IMR-90 (cell line): Measurements from ENCODE around the gene ANKIB1. TPM values are rescaled to one million over a fixed set of nuclear protein-coding genes. Genes with fewer than 3 reads are reported as not detected.

ENCODE experiments used
- ATAC-seq: fragments of 200-7000 bp; cut with Tn5 transposase; 2 replicates; pipeline ENCODE4 v1.9.1; 2020; ENCODE audit warnings: low read depth, mild to moderate bottlenecking, moderate library complexity
- BruUV-seq: library from RNA; stranded (reverse); fragments of 400-500 nt; replicated peaks from 2 replicates; lab custom pipeline; 2021; lab: Mats Ljungman, UMichigan
- CTCF ChIA-PET: fragments of 300-600 bp; formaldehyde crosslinking; extraction: SDS; loops from one replicate; lab custom pipeline; 2021; ENCODE audit warnings: antibody characterized with exemption; lab: Yijun Ruan, JAX
- POLR2A ChIA-PET: fragments of 300-600 bp; sonication (Branson Sonifier 250); formaldehyde crosslinking; loops from one replicate; lab custom pipeline; 2022; ENCODE audit warnings: antibody characterized with exemption; ENCODE audit not compliant: unreplicated experiment; lab: Charles Lee
- DNase-seq: peaks from one replicate; pipeline ENCODE4 v3.0.0; 2013
- H2AFZ ChIP-seq: replicated peaks from 2 replicates; pipeline ENCODE3; 2013; ENCODE audit warnings: low read length, mild to moderate bottlenecking; ENCODE audit not compliant: poor library complexity
- H2AK5ac ChIP-seq: 2 replicates; pipeline ENCODE4 v1.6.1; 2013; ENCODE audit warnings: low read depth, low read length, inconsistent platforms
- H2AK9ac ChIP-seq: replicated peaks from 2 replicates; pipeline ENCODE3; 2013; ENCODE audit warnings: mild to moderate bottlenecking, low read depth, low read length, moderate library complexity; ENCODE audit not compliant: poor library complexity
- H2BK120ac ChIP-seq: 2 replicates; pipeline ENCODE4 v1.6.1; 2013; ENCODE audit warnings: low read depth, low read length, inconsistent platforms
- H2BK15ac ChIP-seq: 3 replicates; pipeline ENCODE4 v1.6.1; 2013; ENCODE audit warnings: low read depth, low read length, inconsistent platforms
- H2BK20ac ChIP-seq: 2 replicates; pipeline ENCODE4 v1.6.1; 2013; ENCODE audit warnings: low read depth, mild to moderate bottlenecking, inconsistent platforms, low read length, moderate library complexity
- H2BK5ac ChIP-seq: 2 replicates; pipeline ENCODE4 v1.6.1; 2013; ENCODE audit warnings: mild to moderate bottlenecking, low read depth, low read length, inconsistent platforms; ENCODE audit not compliant: poor library complexity, severe bottlenecking
- H3K14ac ChIP-seq: replicated peaks from 2 replicates; pipeline ENCODE4 v1.6.1; 2013; ENCODE audit warnings: low read depth, low read length, inconsistent platforms
- H3K18ac ChIP-seq: 2 replicates; pipeline ENCODE4 v1.6.1; 2013; ENCODE audit warnings: low read depth, low read length, control low read depth
- H3K23ac ChIP-seq: 2 replicates; pipeline ENCODE4 v1.6.1; 2013; ENCODE audit warnings: low read depth, low read length, inconsistent platforms
- H3K27ac ChIP-seq: 2 replicates; pipeline ENCODE4 v1.5.1; 2013; ENCODE audit warnings: mild to moderate bottlenecking, control low read depth, low read length; ENCODE audit not compliant: insufficient read depth
- H3K27me3 ChIP-seq: 2 replicates; pipeline ENCODE4 v1.6.1; 2013; ENCODE audit warnings: low read length; ENCODE audit not compliant: control insufficient read depth, insufficient read depth
- H3K36me3 ChIP-seq: 2 replicates; pipeline ENCODE4 v1.6.1; 2013; ENCODE audit warnings: low read length, mixed read lengths; ENCODE audit not compliant: control insufficient read depth, insufficient read depth
- H3K4ac ChIP-seq: 2 replicates; pipeline ENCODE4 v1.6.1; 2013; ENCODE audit warnings: low read depth, low read length, inconsistent platforms
- H3K4me1 ChIP-seq: 2 replicates; pipeline ENCODE4 v1.6.1; 2013; ENCODE audit warnings: low read length, mixed read lengths; ENCODE audit not compliant: control insufficient read depth, insufficient read depth
- H3K4me2 ChIP-seq: 2 replicates; pipeline ENCODE4 v1.6.1; 2013; ENCODE audit warnings: low read depth, mild to moderate bottlenecking, control low read depth, low read length, moderate library complexity
- H3K4me3 ChIP-seq: 2 replicates; pipeline ENCODE4 v1.5.1; 2013; ENCODE audit warnings: low read depth, mild to moderate bottlenecking, control low read depth, low read length, moderate library complexity; ENCODE audit not compliant: insufficient read depth
- H3K56ac ChIP-seq: 2 replicates; pipeline ENCODE4 v1.6.1; 2013; ENCODE audit warnings: low read length, inconsistent platforms; ENCODE audit not compliant: insufficient read depth; ENCODE audit errors: extremely low read depth
- H3K79me1 ChIP-seq, 2 experiments: 2 replicates each; pipeline ENCODE4 v1.6.1; 2013; ENCODE audit warnings: low read length in 2 of 2, inconsistent platforms in 1 of 2, low read depth in 1 of 2
- H3K9ac ChIP-seq: 2 replicates; pipeline ENCODE4 v1.6.1; 2013; ENCODE audit warnings: low read depth, low read length, control low read depth
- H3K9me1 ChIP-seq: 2 replicates; pipeline ENCODE4 v1.6.1; 2013; ENCODE audit warnings: low read length, inconsistent platforms; ENCODE audit not compliant: insufficient read depth
- H3K9me3 ChIP-seq: 2 replicates; pipeline ENCODE4 v1.6.1; 2013; ENCODE audit warnings: low read length; ENCODE audit not compliant: control insufficient read depth, insufficient read depth
- H4K20me1 ChIP-seq: 2 replicates; pipeline ENCODE4 v1.6.1; 2013; ENCODE audit warnings: low read length, inconsistent platforms; ENCODE audit not compliant: insufficient read depth
- H4K5ac ChIP-seq: 2 replicates; pipeline ENCODE4 v1.6.1; 2013; ENCODE audit warnings: mild to moderate bottlenecking, low read depth, low read length, control low read depth
- H4K8ac ChIP-seq, 2 experiments: 2 replicates each; pipeline ENCODE4 v1.6.1; 2013; ENCODE audit warnings: low read depth in 2 of 2, low read length in 2 of 2, control low read depth in 1 of 2, inconsistent platforms in 1 of 2
- H4K91ac ChIP-seq: 2 replicates; pipeline ENCODE4 v1.6.1; 2013; ENCODE audit warnings: low read depth, low read length, inconsistent platforms; ENCODE audit not compliant: insufficient read depth
- BHLHE40 ChIP-seq: fragments of 150-350 bp; IDR thresholded peaks from 2 replicates; pipeline ENCODE4 v1.6.1; 2016; ENCODE audit warnings: mild to moderate bottlenecking, low read depth, low read length
- CEBPB ChIP-seq: IDR thresholded peaks from 2 replicates; pipeline ENCODE4 v1.6.1; 2012; ENCODE audit warnings: low read depth, low read length, improper control_type of control experiment
- CHD1 ChIP-seq: IDR thresholded peaks from 2 replicates; pipeline ENCODE4 v1.6.1; 2012; ENCODE audit warnings: low read depth, low read length, improper control_type of control experiment
- CTCF ChIP-seq: conservative IDR thresholded peaks from 2 replicates; pipeline ENCODE4 v1.5.1; 2012; ENCODE audit warnings: mild to moderate bottlenecking, low read depth, low read length, improper control_type of control experiment
- ELK1 ChIP-seq: fragments of 150-350 bp; IDR thresholded peaks from 2 replicates; pipeline ENCODE4 v1.6.1; 2016; ENCODE audit warnings: low read depth, mild to moderate bottlenecking, low read length, moderate library complexity, borderline replicate concordance
- FOS ChIP-seq: fragments of 150-350 bp; IDR thresholded peaks from 2 replicates; pipeline ENCODE4 v1.6.1; 2016; ENCODE audit warnings: low read depth, low read length
- MAFK ChIP-seq: IDR thresholded peaks from 2 replicates; pipeline ENCODE4 v1.6.1; 2012; ENCODE audit warnings: low read depth, low read length, improper control_type of control experiment
- MAZ ChIP-seq: IDR thresholded peaks from 2 replicates; pipeline ENCODE4 v1.6.1; 2012; ENCODE audit warnings: low read depth, mild to moderate bottlenecking, low read length, improper control_type of control experiment, moderate library complexity, borderline replicate concordance
- MXI1 ChIP-seq: IDR thresholded peaks from 2 replicates; pipeline ENCODE4 v1.6.1; 2012; ENCODE audit warnings: low read depth, mild to moderate bottlenecking, low read length, moderate library complexity, borderline replicate concordance
- NFE2L2 ChIP-seq: fragments of 150-350 bp; IDR thresholded peaks from 2 replicates; pipeline ENCODE4 v1.6.1; 2016; ENCODE audit warnings: low read depth, mild to moderate bottlenecking, low read length
- POLR2A ChIP-seq: IDR thresholded peaks from 2 replicates; pipeline ENCODE4 v1.6.1; 2012; ENCODE audit warnings: mild to moderate bottlenecking, low read depth, low read length
- RAD21 ChIP-seq: IDR thresholded peaks from 2 replicates; pipeline ENCODE4 v1.6.1; 2012; ENCODE audit warnings: low read length, improper control_type of control experiment
- RCOR1 ChIP-seq: IDR thresholded peaks from 2 replicates; pipeline ENCODE4 v1.6.1; 2012; ENCODE audit warnings: mild to moderate bottlenecking, low read length, improper control_type of control experiment; ENCODE audit not compliant: insufficient replicate concordance
- RFX5 ChIP-seq: IDR thresholded peaks from 2 replicates; pipeline ENCODE4 v1.8.0; 2012; ENCODE audit warnings: low read depth, mild to moderate bottlenecking, low read length, moderate library complexity
- SMC3 ChIP-seq: fragments of 150-350 bp; IDR thresholded peaks from 2 replicates; pipeline ENCODE4 v1.6.1; 2016; ENCODE audit warnings: low read depth, mild to moderate bottlenecking, antibody characterized with exemption, low read length, moderate library complexity
- USF2 ChIP-seq: fragments of 150-350 bp; IDR thresholded peaks from 2 replicates; pipeline ENCODE4 v1.6.1; 2017; ENCODE audit warnings: mild to moderate bottlenecking, antibody characterized with exemption, low read length, low read depth
- WGBS, 2 experiments: methylation state at CpG; one replicate each; pipeline versions ENCODE4 v1.1.5 to v1.1.7; 2013; ENCODE audit warnings: missing lambda C conversion rate in 2 of 2; ENCODE audit not compliant: insufficient read length in 1 of 2; ENCODE audit errors: extremely low coverage in 2 of 2; 5-methylcytosine and 5-hydroxymethylcytosine counted together
- dilution Hi-C: fragments of 300-500 bp; cut with HindIII; formaldehyde crosslinking; loops from one replicate; pipeline ENCODE4 v1.14.3; 2018; ENCODE audit warnings: low sequenced_read_pairs; ENCODE audit not compliant: unreplicated experiment
- in situ Hi-C: fragments of 300-500 bp; cut with MboI; formaldehyde crosslinking; loops from 3 replicates; pipeline ENCODE4 v1.14.3; 2019; ENCODE audit warnings: low sequenced_read_pairs, inconsistent platforms, mixed read lengths
- intact Hi-C: fragments of 100-400 bp; cut with micrococcal nuclease; formaldehyde crosslinking; loops from 2 replicates; pipeline ENCODE4 v1.10.0; 2022
- polyA plus RNA-seq, 3 experiments: library from polyadenylated mRNA; depleted of rRNA; stranded (reverse); fragments of >200 nt; gene quantifications; 2 replicates each; pipeline ENCODE4 v1.2.3, GENCODE V29; 2012; ENCODE audit warnings: low replicate concordance in 1 of 3
- total RNA-seq: library from RNA; depleted of rRNA; stranded (reverse); fragments of >200 nt; gene quantifications from 2 replicates; pipeline ENCODE4 v1.2.3, GENCODE V29; 2012

The ANKIB1 gene
- total and polyA plus RNA-seq, 2 of the 4 experiments (the other 2 are of a cell fraction) = 18.7 to 33.9 TPM

- Histone ChIP-seq H3K9me1 (no peaks in the 10 kb centered on the region), H3K27me3 (peaks cover 18% of the 10 kb centered on the region), H4K5ac (no peak overlapping the region), H3K4me3 (no peak overlapping the region), H2BK120ac (no peak overlapping the region), H3K9me3 (no peaks in the 10 kb centered on the region), H2BK15ac (no peak overlapping the region), H3K4me1 (no peaks in the 10 kb centered on the region), H3K14ac (no peak overlapping the region), H2AK9ac (no peak overlapping the region), H3K18ac (no peak overlapping the region), H3K4ac (no peak overlapping the region), H3K9ac (no peak overlapping the region), H3K36me3 (no peaks in the 10 kb centered on the region), H3K4me2 (no peak overlapping the region), H3K27ac (no peak overlapping the region), H2BK20ac (no peak overlapping the region), H3K79me1 (no peaks in the 10 kb centered on the region), H2AK5ac (no peak overlapping the region), H4K8ac (no peak overlapping the region), H4K20me1 (no peaks in the 10 kb centered on the region), H3K56ac (no peak overlapping the region), H2BK5ac (no peak overlapping the region), H3K23ac (no peak overlapping the region), H4K91ac (no peak overlapping the region), H2AFZ (no peak overlapping the region)
- DNase-seq (no peak), ATAC-seq (no peak)
- ChIA-PET CTCF (interaction anchor here (0.7 to 1.3 kb wide), 3 partner anchors 8 to 196 kb away, joined by 3 to 4 read pairs (median 4); no protein-coding TSS in a partner anchor), POLR2A (no interaction called here)
- dilution Hi-C loops = no loop called here
- in situ Hi-C loops = no loop called here
- TF ChIP-seq RAD21 = no peak
- TF ChIP-seq BHLHE40 = no peak
- no peak for TF ChIP-seq POLR2A
- TF ChIP-seq CHD1 = no peak
- TF ChIP-seq RFX5 = no peak
- TF ChIP-seq CTCF = no peak
- no peak for TF ChIP-seq MAZ
- TF ChIP-seq CEBPB = no peak
- TF ChIP-seq FOS = no peak
- no peak for TF ChIP-seq ELK1
- TF ChIP-seq RCOR1 = no peak
- TF ChIP-seq MXI1 = no peak
- no peak for TF ChIP-seq SMC3
- no peak for TF ChIP-seq MAFK
- TF ChIP-seq USF2 = no peak
- TF ChIP-seq NFE2L2 = no peak
- WGBS, 2 experiments = no CpG with 5 or more reads among the region's 5 CpGs
- BruUV-seq = no TSS peak
- intact Hi-C loops = no loop called here
These were observed 167.8 kb downstream of the ANKIB1 start for GRCh38 chr7:92413550-92413949.
